Vagina (tissue), 2 donors: ENCODE data around the gene APOL1. TPM values are rescaled to one million over a fixed set of nuclear protein-coding genes. Genes with fewer than 3 reads are reported as not detected.
A peak's percentile ranks its signal among the peaks of the same experiment; 100 is the strongest.
"Not testable (repeated sequence)": the region's sequence is repeated elsewhere in the genome, so short reads cannot be mapped to it uniquely, and the experiment has no call there.

Source experiments
- DNase-seq, 2 donors: peaks; one replicate each; pipeline ENCODE4 v3.0.0-alpha.2; 2017; ENCODE audit errors: extremely low spot score in 2 of 2
- H3K27ac ChIP-seq: fragments of 200-600 bp; sonication (generic); one replicate; pipeline ENCODE4 v1.5.1; 2019
- H3K27me3 ChIP-seq: fragments of 200-600 bp; sonication (generic); one replicate; pipeline ENCODE4 v1.5.1; 2019
- H3K36me3 ChIP-seq, 2 donors: fragments of 200-600 bp; sonication (generic); one replicate each; pipeline ENCODE4 v1.5.1; 2017 to 2019
- H3K4me1 ChIP-seq: fragments of 200-600 bp; sonication (generic); one replicate; pipeline ENCODE4 v1.5.1; 2019
- H3K4me3 ChIP-seq, 2 donors: fragments of 200-600 bp; sonication (generic); 1 replicate in 1 of 2; 2 replicates in 1 of 2; pipeline ENCODE4 v1.5.1; 2016 to 2019
- H3K9me3 ChIP-seq: fragments of 200-600 bp; sonication (generic); one replicate; pipeline ENCODE4 v1.5.1; 2019
- POLR2A ChIP-seq, 2 donors: fragments of 450-650 bp; IDR thresholded peaks; one replicate each; pipeline ENCODE4 v1.6.1; 2017; ENCODE audit warnings: antibody characterized with exemption in 2 of 2, mild to moderate bottlenecking in 2 of 2, moderate library complexity in 2 of 2
- POLR2AphosphoS5 ChIP-seq, 2 donors: sonication (generic); formaldehyde crosslinking; IDR thresholded peaks; one replicate each; pipeline ENCODE4 v1.9.0; 2017; ENCODE audit warnings: antibody characterized with exemption in 2 of 2, mild to moderate bottlenecking in 2 of 2, low read depth in 1 of 2; ENCODE audit not compliant: insufficient read depth in 1 of 2
- intact Hi-C: fragments of 100-400 bp; cut with DNase I; formaldehyde crosslinking; loops from one replicate; pipeline ENCODE4 v1.15.1; 2023
- total RNA-seq: library from RNA; depleted of rRNA; stranded (reverse); fragments of >200 nt; gene quantifications from one replicate; pipeline ENCODE4 v1.2.3, GENCODE V29; 2016
- TF ChIP-seq, protein P1 (sequence below), 3 experiments: fragments of 450-650 bp in 2 of 3; fragments of 200-600 bp in 1 of 3; sonication (generic) in 1 of 3; IDR thresholded peaks; one replicate each; pipeline ENCODE4 v1.5.1; 2017 to 2019; ENCODE audit warnings: antibody characterized with exemption in 3 of 3, mild to moderate bottlenecking in 2 of 3, moderate library complexity in 2 of 3

Gene APOL1
- total RNA-seq, 1 donor from 2014 or later, result 28.5 TPM

DNA sequence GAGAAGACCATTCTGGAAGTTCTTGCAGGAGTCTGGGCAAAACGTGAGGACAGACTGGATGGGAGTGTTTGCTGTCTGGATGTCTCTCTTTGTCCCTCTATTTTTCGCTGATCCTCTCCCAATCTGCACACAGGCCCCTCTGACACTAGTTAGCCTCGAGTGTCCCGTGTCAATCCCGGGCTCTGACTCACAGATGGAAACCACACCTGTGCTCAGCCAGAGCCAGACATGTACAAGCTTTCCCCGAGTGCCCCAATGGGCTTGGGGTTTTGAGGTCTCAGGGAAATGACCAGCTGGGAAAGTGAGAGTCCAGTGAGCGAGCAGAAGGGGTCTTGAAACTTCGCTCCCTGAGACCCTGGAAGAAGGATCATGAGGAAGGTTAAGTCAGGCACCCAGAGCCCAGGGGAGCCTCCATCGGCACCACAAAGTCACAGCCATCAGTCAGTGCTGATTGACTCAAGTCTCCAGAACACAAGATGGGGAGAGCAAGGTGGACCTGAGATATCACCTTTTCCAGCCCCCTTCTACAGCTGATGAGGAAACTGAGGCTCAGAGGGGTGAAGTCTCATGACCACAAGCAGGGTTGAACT, 27.5 kb upstream of the APOL1 start:
- Histone ChIP-seq H3K4me1 (no peaks in the 10 kb centered on the region), H3K27me3 (no peaks in the 10 kb centered on the region), H3K36me3 (peaks cover 0 to 34% of the 10 kb centered on the region in 2 donors), H3K9me3 (no peaks in the 10 kb centered on the region), H3K4me3 (no peak overlapping the region), H3K27ac (no peak overlapping the region)
- intact Hi-C loops, result no loop called here
- DNase-seq, result peak in 1 of 2 donors; percentile 64
- no peak for TF ChIP-seq POLR2AphosphoS5 (IDR thresholded peaks at IDR 0.05; ENCODE audit: insufficient read depth in 1 of 2, low read depth in 1 of 2)
- TF ChIP-seq, protein P1, sequence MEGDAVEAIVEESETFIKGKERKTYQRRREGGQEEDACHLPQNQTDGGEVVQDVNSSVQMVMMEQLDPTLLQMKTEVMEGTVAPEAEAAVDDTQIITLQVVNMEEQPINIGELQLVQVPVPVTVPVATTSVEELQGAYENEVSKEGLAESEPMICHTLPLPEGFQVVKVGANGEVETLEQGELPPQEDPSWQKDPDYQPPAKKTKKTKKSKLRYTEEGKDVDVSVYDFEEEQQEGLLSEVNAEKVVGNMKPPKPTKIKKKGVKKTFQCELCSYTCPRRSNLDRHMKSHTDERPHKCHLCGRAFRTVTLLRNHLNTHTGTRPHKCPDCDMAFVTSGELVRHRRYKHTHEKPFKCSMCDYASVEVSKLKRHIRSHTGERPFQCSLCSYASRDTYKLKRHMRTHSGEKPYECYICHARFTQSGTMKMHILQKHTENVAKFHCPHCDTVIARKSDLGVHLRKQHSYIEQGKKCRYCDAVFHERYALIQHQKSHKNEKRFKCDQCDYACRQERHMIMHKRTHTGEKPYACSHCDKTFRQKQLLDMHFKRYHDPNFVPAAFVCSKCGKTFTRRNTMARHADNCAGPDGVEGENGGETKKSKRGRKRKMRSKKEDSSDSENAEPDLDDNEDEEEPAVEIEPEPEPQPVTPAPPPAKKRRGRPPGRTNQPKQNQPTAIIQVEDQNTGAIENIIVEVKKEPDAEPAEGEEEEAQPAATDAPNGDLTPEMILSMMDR (IDR thresholded peaks at IDR 0.05), result no peak
- no peak for TF ChIP-seq POLR2A (IDR thresholded peaks at IDR 0.05)

GRCh38 chr22:36226189-36226588, 26.7 kb upstream of the APOL1 start:
- Histone ChIP-seq H3K36me3 (peaks cover 0 to 41% of the 10 kb centered on the region in 2 donors), H3K4me3 (no peak overlapping the region), H3K4me1 (no peaks in the 10 kb centered on the region), H3K9me3 (no peaks in the 10 kb centered on the region), H3K27ac (no peak overlapping the region), H3K27me3 (no peaks in the 10 kb centered on the region)
- peak in 1 of 2 donors; percentile 62 for DNase-seq
- intact Hi-C loops, result no loop called here
- TF ChIP-seq POLR2AphosphoS5 (IDR thresholded peaks at IDR 0.05; ENCODE audit: insufficient read depth in 1 of 2, low read depth in 1 of 2), result no peak
- no peak for TF ChIP-seq POLR2A (IDR thresholded peaks at IDR 0.05)
- TF ChIP-seq, protein P1 (IDR thresholded peaks at IDR 0.05), result no peak

DNA sequence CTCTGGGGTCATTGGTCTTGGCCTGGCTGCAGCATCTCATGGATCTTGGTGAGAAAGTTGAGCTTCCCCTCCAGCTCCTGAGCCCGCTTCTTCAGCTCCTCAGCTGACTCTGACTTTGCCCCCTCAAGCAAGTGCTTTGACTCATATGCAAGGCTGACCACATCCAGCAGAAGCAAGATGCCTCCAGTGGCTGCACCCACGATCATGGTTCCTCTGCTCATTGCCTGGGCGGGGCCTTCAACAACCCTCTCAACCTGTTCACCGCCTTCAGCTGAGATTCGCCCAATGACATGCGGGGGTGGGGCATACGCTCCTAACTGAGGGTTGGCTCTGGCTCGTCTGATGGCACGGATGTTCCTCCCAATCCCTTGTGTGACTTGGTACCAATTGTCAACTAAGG, 25.5 kb upstream of the APOL1 start:
- intact Hi-C loops, result no loop called here
- TF ChIP-seq POLR2AphosphoS5 (IDR thresholded peaks at IDR 0.05; ENCODE audit: insufficient read depth in 1 of 2, low read depth in 1 of 2), result no peak
- no peak for TF ChIP-seq POLR2A (IDR thresholded peaks at IDR 0.05)
- TF ChIP-seq, protein P1 (IDR thresholded peaks at IDR 0.05), result no peak
- no peak overlapping the region for H3K4me3 ChIP-seq
- no peaks in the 10 kb centered on the region for H3K4me1 ChIP-seq
- H3K27ac ChIP-seq, result no peak overlapping the region
- no peaks in the 10 kb centered on the region for H3K9me3 ChIP-seq
- H3K36me3 ChIP-seq, result peaks cover 0 to 48% of the 10 kb centered on the region in 2 donors
- peak in 1 of 2 donors; percentile 87 for DNase-seq
- H3K27me3 ChIP-seq, result no peaks in the 10 kb centered on the region

- Histone ChIP-seq H3K36me3 (peaks cover 0 to 52% of the 10 kb centered on the region in 2 donors), H3K4me1 (no peaks in the 10 kb centered on the region), H3K27ac (no peak overlapping the region), H3K9me3 (no peaks in the 10 kb centered on the region), H3K27me3 (no peaks in the 10 kb centered on the region), H3K4me3 (no peak overlapping the region)
- TF ChIP-seq, protein P1 (IDR thresholded peaks at IDR 0.05), result no peak
- TF ChIP-seq POLR2A (IDR thresholded peaks at IDR 0.05) (no peak), POLR2AphosphoS5 (IDR thresholded peaks at IDR 0.05; ENCODE audit: insufficient read depth in 1 of 2, low read depth in 1 of 2) (no peak)
- no peak for DNase-seq
- intact Hi-C loops, result no loop called here
Measured at GRCh38 chr22:36227806-36228205, 25.1 kb upstream of the APOL1 start.

DNA sequence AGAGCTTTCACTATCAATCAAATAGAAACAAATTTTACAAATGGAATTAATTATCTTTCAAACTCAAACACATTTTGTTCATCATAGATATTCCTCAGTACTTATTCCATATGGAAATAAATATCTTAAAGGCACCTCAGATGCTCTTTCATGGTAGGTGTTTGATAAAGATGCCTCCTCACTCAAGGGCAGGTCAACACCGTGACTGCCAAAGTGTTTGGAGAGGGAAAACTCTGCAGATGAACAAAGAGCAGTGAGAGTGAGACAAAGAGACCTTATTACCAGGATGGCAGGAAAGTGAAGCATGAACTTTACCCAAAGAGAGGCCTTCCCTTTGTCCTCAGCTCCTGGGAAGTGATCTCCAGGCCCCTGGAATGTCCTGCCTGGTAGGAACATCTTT, 24.6 kb upstream of the APOL1 start:
- H3K9me3 ChIP-seq, H3K4me3 ChIP-seq, H3K27me3 ChIP-seq, intact Hi-C loops, H3K27ac ChIP-seq, H3K4me1 ChIP-seq: not testable (repeated sequence)
- H3K36me3 ChIP-seq, result peaks cover 0 to 57% of the 10 kb centered on the region in 2 donors
- peak in 1 of 2 donors; percentile 3 for DNase-seq
